ENCODE data around the gene ACSL1. TPM values are rescaled to one million over a fixed set of nuclear protein-coding genes. Genes with fewer than 3 reads are reported as not detected.
"Not testable (repeated sequence)": the region's sequence is repeated elsewhere in the genome, so short reads cannot be mapped to it uniquely, and the experiment has no call there.

Gene ACSL1
- total RNA-seq, 1 donor from 2014 or later, result 321 TPM

DNA sequence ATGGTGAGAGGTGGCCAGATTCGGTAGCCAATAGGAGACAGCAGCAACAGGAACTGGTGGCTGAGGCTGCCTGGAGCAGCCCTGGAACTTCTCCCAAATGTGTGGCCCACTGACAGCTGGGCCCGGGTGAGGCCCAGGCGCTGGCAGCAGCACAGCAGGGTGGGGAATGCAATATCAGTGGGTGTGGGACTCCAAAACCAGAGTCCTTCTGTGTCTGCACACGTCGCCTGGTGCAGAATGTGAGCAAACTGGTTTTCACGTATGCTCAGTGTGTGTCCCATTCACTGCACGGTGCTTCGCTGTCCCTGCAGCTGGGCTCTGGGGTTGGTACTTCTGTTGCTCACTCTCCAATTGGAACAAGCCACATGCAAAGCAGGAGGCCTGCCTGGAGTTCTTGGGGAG lies 77.5 kb downstream of the ACSL1 start:
- Histone ChIP-seq H3K36me3 (no peaks in the 10 kb centered on the region), H3K27ac (peak overlapping the region; percentile 75), H3K4me3 (no peak overlapping the region), H3K27me3 (ENCODE audit: low read depth) (no peaks in the 10 kb centered on the region), H3K4me1 (peaks cover 51% of the 10 kb centered on the region), H3K9me3 (no peaks in the 10 kb centered on the region)
- DNase-seq, result peak; percentile 68
- TF ChIP-seq, protein P1, sequence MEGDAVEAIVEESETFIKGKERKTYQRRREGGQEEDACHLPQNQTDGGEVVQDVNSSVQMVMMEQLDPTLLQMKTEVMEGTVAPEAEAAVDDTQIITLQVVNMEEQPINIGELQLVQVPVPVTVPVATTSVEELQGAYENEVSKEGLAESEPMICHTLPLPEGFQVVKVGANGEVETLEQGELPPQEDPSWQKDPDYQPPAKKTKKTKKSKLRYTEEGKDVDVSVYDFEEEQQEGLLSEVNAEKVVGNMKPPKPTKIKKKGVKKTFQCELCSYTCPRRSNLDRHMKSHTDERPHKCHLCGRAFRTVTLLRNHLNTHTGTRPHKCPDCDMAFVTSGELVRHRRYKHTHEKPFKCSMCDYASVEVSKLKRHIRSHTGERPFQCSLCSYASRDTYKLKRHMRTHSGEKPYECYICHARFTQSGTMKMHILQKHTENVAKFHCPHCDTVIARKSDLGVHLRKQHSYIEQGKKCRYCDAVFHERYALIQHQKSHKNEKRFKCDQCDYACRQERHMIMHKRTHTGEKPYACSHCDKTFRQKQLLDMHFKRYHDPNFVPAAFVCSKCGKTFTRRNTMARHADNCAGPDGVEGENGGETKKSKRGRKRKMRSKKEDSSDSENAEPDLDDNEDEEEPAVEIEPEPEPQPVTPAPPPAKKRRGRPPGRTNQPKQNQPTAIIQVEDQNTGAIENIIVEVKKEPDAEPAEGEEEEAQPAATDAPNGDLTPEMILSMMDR (IDR thresholded peaks at IDR 0.05), result no peak
- intact Hi-C loops (cut with DNase I), result no loop called here
- peak; percentile 43 to 79 for ATAC-seq

DNA sequence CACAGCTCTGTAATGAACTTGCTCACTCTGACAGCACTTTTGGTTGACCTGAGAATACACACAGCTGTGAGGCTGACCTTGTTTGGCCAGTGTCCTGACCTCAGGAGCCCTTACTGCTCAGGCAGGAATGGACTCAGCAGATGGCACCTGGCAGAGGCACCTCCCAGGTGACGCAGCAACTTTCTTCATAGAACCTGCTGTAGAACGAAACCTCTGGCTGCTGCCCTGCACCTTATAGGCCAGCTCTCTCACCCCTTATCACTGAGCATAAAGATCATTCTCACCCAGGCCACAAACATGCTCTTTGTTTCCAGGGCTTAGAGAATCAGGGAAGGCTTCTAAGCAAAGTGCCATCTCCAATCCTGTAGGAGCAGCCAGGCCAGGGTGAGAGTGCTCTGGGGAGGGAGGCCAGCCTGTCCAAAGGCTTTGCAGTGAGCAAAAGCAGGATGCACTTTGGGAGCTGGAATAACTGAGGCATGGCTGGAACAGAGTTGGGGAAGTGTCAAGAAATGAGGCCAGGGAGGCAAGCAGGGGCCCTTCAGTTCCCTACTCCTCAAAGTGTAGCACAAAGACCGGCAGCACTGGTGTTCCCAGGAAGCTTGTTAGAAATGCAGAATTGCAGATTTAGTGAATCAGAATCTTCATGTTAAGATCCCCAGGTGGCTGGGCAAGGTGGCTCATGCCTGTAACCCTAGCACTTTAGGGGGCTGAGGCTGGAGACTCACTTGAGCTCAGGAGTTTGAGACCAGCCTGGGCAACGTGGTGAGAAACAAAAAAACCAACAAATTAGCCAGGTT lies 78.5 kb downstream of the ACSL1 start:
- DNase-seq, result peak; percentile 59
- peak overlapping the region; percentile 75 for H3K27ac ChIP-seq
- intact Hi-C loops (cut with DNase I), result no loop called here
- no peaks in the 10 kb centered on the region for H3K36me3 ChIP-seq
- no peaks in the 10 kb centered on the region for H3K9me3 ChIP-seq
- no peaks in the 10 kb centered on the region for H3K27me3 ChIP-seq (ENCODE audit: low read depth)
- no peak overlapping the region for H3K4me3 ChIP-seq
- H3K4me1 ChIP-seq, result peaks cover 51% of the 10 kb centered on the region
- TF ChIP-seq, protein P1 (IDR thresholded peaks at IDR 0.05), result no peak
- peak; percentile 42 to 44 for ATAC-seq

DNA sequence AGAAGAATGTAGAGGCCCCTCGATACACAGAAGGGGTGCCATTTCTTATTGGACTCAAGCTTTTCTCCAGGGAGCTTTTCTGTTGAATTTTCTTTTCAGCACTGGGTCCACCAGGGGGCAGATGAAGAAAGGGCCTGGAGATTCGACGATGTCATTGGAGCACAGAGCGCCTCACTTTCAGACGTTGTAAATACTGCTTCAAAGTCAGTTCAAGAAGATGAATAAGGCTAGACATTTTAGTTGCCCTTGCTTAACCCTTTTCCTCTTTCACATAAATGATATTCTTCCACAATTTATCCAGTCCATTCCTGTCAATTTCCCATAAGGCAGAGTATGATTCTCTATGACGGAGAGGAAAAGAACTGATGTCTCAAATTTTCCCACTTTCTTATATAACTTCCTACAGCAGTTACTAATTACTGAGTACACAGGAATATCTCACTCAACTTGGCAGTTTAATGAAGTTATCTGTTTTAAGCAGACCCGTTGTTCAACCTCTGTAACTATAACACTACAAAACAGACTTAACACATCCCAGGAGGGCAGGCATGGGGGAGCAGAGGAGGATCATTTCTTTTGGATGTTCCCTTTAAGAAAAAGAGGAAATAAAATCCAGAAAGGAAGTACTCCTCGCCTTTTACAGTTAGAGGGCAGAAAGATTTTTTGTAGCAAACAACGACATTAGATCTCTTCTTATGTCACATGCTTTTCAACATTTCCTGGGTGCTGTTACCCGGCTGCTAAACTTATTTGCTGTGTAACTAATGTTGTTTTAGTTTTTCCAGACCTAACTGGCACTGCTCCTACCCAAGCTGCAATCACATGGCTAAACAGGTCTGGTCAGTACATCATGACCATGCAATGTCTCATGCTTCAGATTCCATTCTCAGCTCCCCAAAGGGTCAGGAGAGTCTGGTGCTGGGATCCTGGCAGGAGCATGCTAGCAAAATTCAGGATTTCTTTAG lies 79.7 kb downstream of the ACSL1 start:
- no peak overlapping the region for H3K4me3 ChIP-seq
- DNase-seq (no peak), ATAC-seq (peak; percentile 83 to 87)
- H3K36me3 ChIP-seq, result no peaks in the 10 kb centered on the region
- no peaks in the 10 kb centered on the region for H3K27me3 ChIP-seq (ENCODE audit: low read depth)
- TF ChIP-seq, protein P1 (IDR thresholded peaks at IDR 0.05), result peak; percentile 74
- peak overlapping the region; percentile 75 for H3K27ac ChIP-seq
- intact Hi-C loops (cut with DNase I), result no loop called here
- H3K9me3 ChIP-seq, result no peaks in the 10 kb centered on the region
- H3K4me1 ChIP-seq, result peaks cover 49% of the 10 kb centered on the region

DNA sequence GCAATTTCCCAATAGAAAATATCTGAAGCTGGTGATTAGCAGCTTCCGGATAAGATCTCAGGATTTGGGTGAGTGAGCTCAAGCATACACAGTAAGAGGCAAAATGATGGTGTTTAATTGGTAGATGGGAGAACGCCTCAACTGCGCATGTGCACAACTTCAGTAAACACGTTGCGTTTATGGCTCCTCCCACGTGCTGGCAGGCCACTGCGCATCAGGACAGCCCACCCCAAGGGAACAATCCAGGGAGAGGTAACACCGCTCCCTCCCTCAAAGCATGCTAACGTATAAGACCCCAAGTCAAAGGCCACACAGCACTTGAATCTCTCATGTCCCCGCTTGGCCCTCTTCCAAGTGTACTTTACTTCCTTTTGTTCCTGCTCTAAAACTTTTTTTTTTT lies 81.5 kb downstream of the ACSL1 start:
- Histone ChIP-seq H3K9me3 (no peaks in the 10 kb centered on the region), H3K4me1 (peaks cover 42% of the 10 kb centered on the region), H3K27ac (no peak overlapping the region), H3K36me3 (no peaks in the 10 kb centered on the region), H3K4me3 (no peak overlapping the region), H3K27me3 (ENCODE audit: low read depth) (no peaks in the 10 kb centered on the region)
- DNase-seq, result no peak
- TF ChIP-seq, protein P1 (IDR thresholded peaks at IDR 0.05), result no peak
- no peak for ATAC-seq
- intact Hi-C loops (cut with DNase I), result no loop called here

DNA sequence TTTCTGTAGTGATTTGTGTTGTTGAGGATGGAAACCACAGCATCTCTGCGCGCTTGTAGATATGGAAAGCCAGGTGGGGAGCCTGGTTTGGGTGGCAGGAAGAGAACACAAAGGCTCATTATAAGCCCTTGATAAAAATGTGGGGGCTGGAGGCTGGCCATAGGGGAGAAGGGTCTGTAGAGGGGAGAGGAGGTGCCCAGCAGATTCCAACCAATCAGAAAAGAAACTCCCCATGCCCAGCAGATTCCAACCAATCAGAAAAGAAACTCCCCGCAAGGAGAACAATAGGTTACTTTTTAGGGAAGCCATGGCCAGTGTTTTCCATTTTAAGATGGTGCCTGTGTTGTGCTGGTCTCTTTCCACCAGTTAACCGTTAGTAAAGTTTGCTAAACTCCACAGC lies 82.1 kb downstream of the ACSL1 start:
- peaks cover 41% of the 10 kb centered on the region for H3K4me1 ChIP-seq
- H3K4me3 ChIP-seq, result no peak overlapping the region
- TF ChIP-seq, protein P1 (IDR thresholded peaks at IDR 0.05), result no peak
- no peaks in the 10 kb centered on the region for H3K27me3 ChIP-seq (ENCODE audit: low read depth)
- no peaks in the 10 kb centered on the region for H3K9me3 ChIP-seq
- no peaks in the 10 kb centered on the region for H3K36me3 ChIP-seq
- ATAC-seq (no peak), DNase-seq (no peak)
- intact Hi-C loops (cut with DNase I), result no loop called here
- H3K27ac ChIP-seq, result no peak overlapping the region

DNA sequence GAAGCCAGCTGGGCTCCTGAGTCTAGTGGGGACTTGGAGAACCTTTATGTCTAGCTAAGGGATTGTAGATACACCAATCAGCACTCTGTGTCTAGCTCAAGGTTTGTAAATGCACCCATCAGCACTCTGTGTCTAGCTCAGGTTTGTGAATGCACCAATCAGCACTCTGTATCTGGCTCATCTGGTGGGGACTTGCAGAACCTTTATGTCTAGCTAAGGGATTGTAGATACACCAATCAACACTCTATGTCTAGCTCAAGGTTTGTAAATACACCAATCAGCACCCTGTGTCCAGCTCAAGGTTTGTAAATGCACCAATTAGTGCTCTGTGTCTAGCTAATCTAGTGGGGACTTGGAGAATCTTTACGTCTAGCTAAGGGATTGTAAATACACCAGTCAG lies 84.1 kb downstream of the ACSL1 start:
- H3K27me3 ChIP-seq (ENCODE audit: low read depth); H3K9me3 ChIP-seq; ATAC-seq; intact Hi-C loops (cut with DNase I); H3K27ac ChIP-seq; H3K4me3 ChIP-seq; H3K36me3 ChIP-seq; DNase-seq: not testable (repeated sequence)
- H3K4me1 ChIP-seq, result peaks cover 22% of the 10 kb centered on the region
